ENCODE measurements around the gene ABHD14A. TPM values are rescaled to one million over a fixed set of nuclear protein-coding genes. Genes with fewer than 3 reads are reported as not detected.

The ABHD14A gene
- total RNA-seq, 4 donors from 2014 or later: 20.1 to 52.7 (median 22.6) TPM

GRCh38 chr3:51934139-51934850, 40.6 kb upstream of the ABHD14A start:
- no peak for TF ChIP-seq CTCF (IDR thresholded peaks at IDR 0.05)
- TF ChIP-seq EP300 (IDR thresholded peaks at IDR 0.05): no peak
- TF ChIP-seq POLR2A (IDR thresholded peaks at IDR 0.05): no peak
- DNase-seq (ENCODE audit: low spot score in 2 of 2): no peak
- Histone ChIP-seq H3K36me3 (peaks cover 0 to 88% (median 37%) of the 10 kb centered on the region in 3 donors), H3K9me3 (no peaks in the 10 kb centered on the region), H3K4me1 (no peaks in the 10 kb centered on the region), H3K27ac (no peak overlapping the region), H3K27me3 (no peaks in the 10 kb centered on the region), H3K4me3 (no peak overlapping the region)
- WGBS, 2 donors: 89 to 93% methylated on average over 10 to 11 of the region's 11 CpGs

- no peaks in the 10 kb centered on the region for H3K9me3 ChIP-seq
- H3K27ac ChIP-seq: no peak overlapping the region
- H3K4me1 ChIP-seq: peaks cover 0 to 6% (median 2%) of the 10 kb centered on the region in 4 donors
- WGBS, 2 donors: 89 to 90% methylated on average over 26 to 28 of the region's 28 CpGs
- TF ChIP-seq EP300 (IDR thresholded peaks at IDR 0.05) (no peak), CTCF (IDR thresholded peaks at IDR 0.05) (no peak), POLR2A (IDR thresholded peaks at IDR 0.05) (no peak)
- no peak overlapping the region for H3K4me3 ChIP-seq
- no peak for DNase-seq (ENCODE audit: low spot score in 2 of 2)
- no peaks in the 10 kb centered on the region for H3K27me3 ChIP-seq
- H3K36me3 ChIP-seq: peaks cover 0 to 90% (median 37%) of the 10 kb centered on the region in 3 donors
Measured at GRCh38 chr3:51934991-51935885, 39.6 kb upstream of the ABHD14A start.

GRCh38 chr3:51935886-51936755, 38.7 kb upstream of the ABHD14A start:
- no peak overlapping the region for H3K27ac ChIP-seq
- 94 to 95% methylated on average over 21 to 25 of the region's 25 CpGs for WGBS, 2 donors
- no peak overlapping the region for H3K4me3 ChIP-seq
- peaks cover 0 to 15% (median 10%) of the 10 kb centered on the region in 4 donors for H3K4me1 ChIP-seq
- DNase-seq (ENCODE audit: low spot score in 2 of 2): no peak
- no peak for TF ChIP-seq POLR2A (IDR thresholded peaks at IDR 0.05)
- no peak for TF ChIP-seq EP300 (IDR thresholded peaks at IDR 0.05)
- TF ChIP-seq CTCF (IDR thresholded peaks at IDR 0.05): no peak
- H3K36me3 ChIP-seq: peaks cover 0 to 82% (median 37%) of the 10 kb centered on the region in 3 donors
- no peaks in the 10 kb centered on the region for H3K27me3 ChIP-seq
- H3K9me3 ChIP-seq: no peaks in the 10 kb centered on the region

GRCh38 chr3:51937014-51937413, 37.9 kb upstream of the ABHD14A start:
- Histone ChIP-seq H3K4me3 (no peak overlapping the region), H3K27ac (no peak overlapping the region), H3K9me3 (no peaks in the 10 kb centered on the region), H3K4me1 (peaks cover 0 to 19% (median 13%) of the 10 kb centered on the region in 4 donors), H3K36me3 (peaks cover 0 to 73% (median 37%) of the 10 kb centered on the region in 3 donors), H3K27me3 (no peaks in the 10 kb centered on the region)
- TF ChIP-seq POLR2A (IDR thresholded peaks at IDR 0.05): no peak
- no peak for TF ChIP-seq CTCF (IDR thresholded peaks at IDR 0.05)
- no peak for TF ChIP-seq EP300 (IDR thresholded peaks at IDR 0.05)
- DNase-seq (ENCODE audit: low spot score in 2 of 2): no peak
- WGBS, 2 donors: 82 to 94% methylated on average over 8 to 9 of the region's 9 CpGs

Measured in tibial nerve (tissue), 4 donors.